Activated T-cell treated with anti-CD3 and anti-CD28 coated beads for 24 hours (primary cell): ENCODE measurements around the gene ZNF608.

Source experiments
- DNase-seq: peaks from one replicate; pipeline ENCODE4 v3.0.0-alpha.2; 2020; ENCODE audit warnings: low read depth

The ZNF608 gene

GRCh38 chr5:124716169-124716568 is 30.3 kb downstream of the ZNF608 start:
- no peak for DNase-seq

- DNase-seq: no peak
These were observed 31.5 kb downstream of the ZNF608 start for GRCh38 chr5:124714910-124715309.

DNA sequence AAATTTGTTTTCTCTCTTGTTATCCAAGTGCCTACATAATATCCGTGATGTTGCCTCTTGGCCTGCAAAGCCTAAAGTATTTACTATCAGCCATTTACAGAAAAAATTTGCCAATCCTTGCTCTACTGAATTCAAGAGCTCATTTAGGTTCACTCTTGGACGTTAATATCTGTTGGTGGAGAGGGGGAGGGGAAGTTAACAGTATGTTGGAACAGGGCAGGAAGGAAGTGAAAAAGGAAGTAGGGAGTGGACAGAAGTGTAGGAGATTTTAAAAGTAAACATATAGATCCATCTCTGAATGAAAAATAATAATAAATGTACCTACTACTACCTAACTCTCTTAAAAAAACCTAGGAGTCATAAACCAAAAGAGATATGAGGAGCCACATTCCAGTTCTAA is 32.8 kb downstream of the ZNF608 start:
- DNase-seq: no peak

- DNase-seq: no peak
These were observed 33.6 kb downstream of the ZNF608 start for GRCh38 chr5:124712731-124713305.

DNA sequence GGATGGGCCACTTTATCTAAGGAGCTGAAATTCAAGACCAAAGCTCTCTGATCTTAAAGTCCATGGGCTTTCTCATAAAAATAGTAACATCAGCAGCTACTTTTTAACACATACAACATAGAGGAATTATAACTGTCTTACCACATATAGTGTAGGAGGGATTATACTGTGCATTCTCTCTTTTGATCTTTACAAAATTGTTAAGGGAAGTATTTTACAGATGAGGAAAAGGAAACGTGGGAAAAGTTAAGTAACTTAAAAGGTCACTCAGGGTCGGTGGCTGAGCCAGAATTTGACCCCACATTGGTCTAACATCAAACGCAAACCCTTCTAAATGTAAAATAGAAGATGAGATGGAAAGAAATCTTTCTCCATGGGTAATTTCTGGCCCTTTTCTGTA is 38.4 kb downstream of the ZNF608 start:
- no peak for DNase-seq

GRCh38 chr5:124707520-124707919 is 38.9 kb downstream of the ZNF608 start:
- no peak for DNase-seq

DNA sequence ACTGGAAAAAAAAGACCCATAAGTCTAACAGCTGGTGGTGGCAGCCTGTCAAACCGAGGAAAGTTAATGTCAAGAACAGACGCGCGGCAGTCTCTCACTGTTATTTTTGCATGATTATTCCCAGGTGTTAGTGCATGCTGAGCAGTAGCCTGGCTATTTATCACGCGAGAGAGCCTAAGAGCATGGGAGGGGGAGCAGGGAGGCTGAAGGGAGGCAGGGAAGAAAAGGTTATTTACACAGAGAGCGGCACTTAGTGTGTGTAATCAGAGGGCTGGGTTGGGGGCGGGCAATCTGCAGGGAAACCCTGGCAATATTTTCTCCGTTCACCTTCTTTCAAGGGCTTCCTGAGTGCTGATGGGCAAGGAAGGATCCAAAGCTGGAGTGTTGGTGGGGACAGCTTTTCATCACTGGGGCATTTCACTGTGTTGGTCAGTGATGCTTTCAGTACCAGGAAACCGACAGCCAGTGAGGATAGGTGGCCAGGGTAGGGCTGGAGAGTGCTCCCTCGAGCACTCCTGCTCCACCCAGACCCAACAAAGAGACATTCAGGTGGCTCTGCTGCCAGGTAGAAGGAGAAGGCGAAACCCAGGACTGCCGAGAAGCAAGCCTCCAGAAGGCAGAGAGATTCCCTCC is 39.6 kb downstream of the ZNF608 start:
- DNase-seq: no peak

- DNase-seq: no peak
These were observed 40.4 kb downstream of the ZNF608 start for GRCh38 chr5:124706051-124706450.

GRCh38 chr5:124705577-124705976 is 40.9 kb downstream of the ZNF608 start:
- no peak for DNase-seq

DNA sequence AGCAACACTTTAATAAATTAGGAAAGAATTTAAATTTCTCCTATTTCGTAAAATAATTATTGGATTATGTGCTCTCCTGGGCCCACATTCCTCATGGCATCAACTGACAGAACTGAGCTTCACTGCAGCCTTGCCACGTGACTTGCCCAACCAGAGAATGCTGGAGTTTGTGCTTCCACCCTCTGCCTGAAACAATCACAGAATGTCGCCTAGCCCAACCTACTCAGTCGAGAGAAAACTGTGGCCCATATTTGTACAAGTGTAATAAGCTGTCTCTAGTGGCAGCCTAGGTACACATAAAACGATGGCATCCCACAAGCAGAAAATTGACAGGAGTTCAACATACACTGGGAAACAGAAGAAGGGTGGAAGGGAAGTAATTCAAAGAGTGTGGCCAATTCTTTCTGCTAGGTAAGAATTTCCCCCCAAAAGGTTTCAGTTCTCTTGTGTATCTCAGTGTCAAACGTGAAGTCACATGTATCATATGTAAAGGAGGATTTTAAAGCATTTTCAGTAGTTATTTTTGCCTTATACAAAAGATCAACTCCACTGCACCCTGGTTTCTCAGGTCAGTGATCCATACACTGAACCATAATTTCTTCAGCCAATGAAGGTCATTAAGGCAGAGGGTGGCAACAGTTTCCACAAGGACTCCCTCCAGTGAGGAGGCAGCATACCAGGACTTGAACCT is 41.7 kb downstream of the ZNF608 start:
- DNase-seq: no peak

GRCh38 chr5:124703995-124704394 is 42.4 kb downstream of the ZNF608 start:
- no peak for DNase-seq

DNA sequence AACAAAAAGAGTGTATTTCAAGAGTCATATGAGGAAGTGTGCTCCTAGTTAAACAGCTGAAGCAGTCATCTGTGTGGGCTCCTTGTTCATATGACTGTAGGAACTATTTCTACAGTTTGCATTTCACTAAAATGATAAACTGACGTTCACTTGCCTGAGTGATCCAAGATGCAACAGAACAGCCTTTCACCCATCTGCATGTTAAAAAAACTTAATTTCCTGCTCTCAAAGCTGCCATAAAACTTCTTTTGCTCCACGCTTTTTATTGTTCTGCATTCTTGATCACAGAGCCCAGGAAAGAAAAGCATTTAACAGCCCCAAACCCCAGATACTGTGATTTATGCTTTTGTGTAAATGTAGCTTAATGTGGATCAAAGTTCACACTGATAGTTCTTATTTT is 43.9 kb downstream of the ZNF608 start:
- no peak for DNase-seq

- DNase-seq: no peak
These were observed 44.5 kb downstream of the ZNF608 start for GRCh38 chr5:124701873-124702425.

DNA sequence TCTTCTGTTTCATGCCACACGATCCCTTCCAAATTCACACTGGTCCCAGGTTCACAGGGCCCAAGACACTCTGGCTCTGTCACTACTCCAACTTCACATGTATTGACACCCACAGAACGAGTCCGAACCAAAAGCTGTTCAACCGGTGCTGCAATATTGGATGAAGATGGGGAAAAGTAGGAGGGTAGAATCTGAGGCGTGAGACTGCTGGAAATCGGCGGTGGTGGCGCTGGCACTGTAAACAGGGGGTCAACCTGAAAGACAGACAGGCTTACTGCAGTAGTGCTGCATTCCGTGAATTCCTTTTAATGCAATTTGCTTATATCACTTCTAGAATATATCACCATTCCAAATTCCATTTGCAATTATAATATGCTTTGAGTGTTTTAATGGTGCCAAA is 45.4 kb downstream of the ZNF608 start:
- no peak for DNase-seq

DNA sequence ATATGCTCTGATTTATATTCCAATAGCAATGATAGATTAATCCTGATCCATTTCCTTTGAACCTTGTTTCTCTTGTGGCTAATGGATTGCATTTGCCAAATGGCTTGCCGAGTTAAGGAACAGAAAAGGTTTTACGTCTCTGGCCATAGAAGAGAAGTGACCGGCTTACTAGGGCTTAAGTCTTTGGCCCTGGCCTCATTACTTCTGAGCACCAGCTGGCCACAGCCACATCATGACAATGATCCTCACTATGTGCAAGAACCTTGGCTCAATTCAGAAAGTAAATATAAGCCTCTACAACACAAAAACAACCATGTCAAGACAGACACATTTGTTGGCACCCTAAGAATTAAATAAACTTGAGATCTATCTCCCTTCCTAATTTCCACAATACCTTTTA is 46.1 kb downstream of the ZNF608 start:
- DNase-seq: no peak

DNA sequence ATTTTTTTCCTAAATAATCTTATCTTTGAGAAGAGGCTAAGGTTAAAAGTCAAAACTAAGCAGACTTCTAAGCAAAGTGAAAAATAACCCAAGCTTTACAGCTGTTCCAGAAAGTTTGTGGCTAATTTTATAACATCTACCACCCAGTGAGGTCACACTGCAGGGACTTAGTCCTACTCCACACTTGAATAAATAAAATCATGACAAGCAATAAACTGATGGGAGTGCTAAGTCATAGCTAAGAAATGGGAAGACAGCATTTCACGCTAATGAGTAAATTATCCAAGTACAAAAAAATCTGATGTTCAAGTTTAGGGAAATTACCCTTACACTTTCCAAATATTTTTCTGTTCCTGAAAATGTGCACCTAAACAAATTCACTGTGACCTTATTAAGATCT is 47.7 kb downstream of the ZNF608 start:
- no peak for DNase-seq

DNA sequence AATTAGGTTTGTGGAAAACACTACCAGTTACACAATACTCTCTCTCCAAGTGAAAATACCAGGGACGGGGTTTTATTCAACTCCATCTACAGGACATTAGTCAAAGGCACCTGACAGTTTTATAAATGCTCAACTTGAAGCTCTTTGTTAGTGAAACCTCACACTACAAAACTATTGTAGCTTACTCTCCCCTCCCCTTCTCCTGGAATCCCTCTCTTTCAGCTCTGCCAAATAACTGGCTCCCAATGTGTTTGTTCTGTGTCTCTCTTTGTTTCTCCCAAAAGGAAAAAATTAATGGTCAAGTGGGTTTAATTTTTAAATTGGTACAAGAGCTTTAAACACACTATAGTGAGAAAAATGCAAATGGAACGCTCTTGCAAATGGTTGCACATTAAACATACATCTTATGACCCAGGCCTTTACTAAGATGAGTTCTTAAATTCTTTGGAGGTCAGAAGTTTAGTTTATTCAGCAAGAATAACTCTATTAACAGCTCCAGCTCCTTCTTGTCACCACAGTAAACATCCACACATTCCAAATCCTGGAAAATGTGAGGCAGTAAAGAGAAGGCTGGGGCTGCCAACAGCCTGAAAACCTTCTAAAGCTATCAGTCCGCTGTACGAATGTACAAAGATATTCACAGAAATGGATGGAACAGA is 48.4 kb downstream of the ZNF608 start:
- no peak for DNase-seq

GRCh38 chr5:124697501-124697900 is 48.9 kb downstream of the ZNF608 start:
- DNase-seq: no peak

DNA sequence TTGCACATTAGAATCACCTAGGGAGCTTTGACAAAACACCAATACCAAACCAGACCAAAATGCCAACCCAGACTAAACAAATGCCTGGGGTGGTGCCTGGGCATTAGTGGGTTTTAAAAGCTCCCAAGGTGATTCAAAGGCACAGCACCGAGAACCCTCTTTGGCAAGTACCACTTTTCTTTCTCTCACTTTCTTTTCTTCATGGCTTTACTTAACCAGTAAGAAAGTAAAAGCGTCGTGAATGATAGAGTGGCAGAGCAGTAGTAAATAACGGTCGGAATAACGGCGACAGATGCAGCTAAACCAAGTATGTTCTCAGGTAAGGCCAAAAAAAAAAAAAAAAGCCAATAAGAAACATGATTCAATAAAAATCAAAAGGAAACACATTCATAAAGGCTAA is 49.5 kb downstream of the ZNF608 start:
- no peak for DNase-seq
